SK-N-SH (cell line): Measurements from ENCODE around the gene COL5A2. TPM values are rescaled to one million over a fixed set of nuclear protein-coding genes. Genes with fewer than 3 reads are reported as not detected.
A peak's percentile ranks its signal among the peaks of the same experiment; 100 is the strongest.

Experiments used
- CTCF ChIA-PET: fragments of 300-600, 350-600 bp; formaldehyde crosslinking; extraction: SDS; loops from one replicate; lab custom pipeline; 2021; lab: Yijun Ruan, JAX
- POLR2A ChIA-PET: fragments of 350-600 bp; sonication (Branson Sonifier 250); formaldehyde crosslinking; extraction: SDS; loops from one replicate; lab custom pipeline; 2020; ENCODE audit warnings: antibody characterized with exemption, inconsistent platforms; lab: Yijun Ruan, JAX
- DNase-seq: peaks from one replicate; pipeline ENCODE4 v3.0.0; 2012
- H2AFZ ChIP-seq: fragments of 200-600 bp; sonication (generic); 2 replicates; pipeline ENCODE4 v1.8.1; 2016; ENCODE audit warnings: antibody characterized with exemption, mild to moderate bottlenecking, low read depth
- H3F3A ChIP-seq: fragments of 200-600 bp; sonication (generic); replicated peaks from 2 replicates; pipeline ENCODE3; 2016; ENCODE audit warnings: antibody characterized with exemption, mild to moderate bottlenecking; ENCODE audit not compliant: insufficient read depth
- H3K27ac ChIP-seq, 2 experiments: fragments of 200-500 bp in 1 of 2; fragments of 200-600 bp in 1 of 2; sonication (Bioruptor generic) in 1 of 2; sonication (generic), shearing (Covaris generic) in 1 of 2; 2 replicates each; pipeline versions ENCODE4 v1.5.1 to v1.6.1; 2014 to 2016; ENCODE audit warnings: low read depth in 2 of 2, inconsistent platforms in 1 of 2, low read length in 1 of 2, mild to moderate bottlenecking in 1 of 2, mixed read lengths in 1 of 2
- H3K27me3 ChIP-seq: fragments of 200-600 bp; sonication (generic), shearing (Covaris generic); 2 replicates; pipeline ENCODE4 v1.6.1; 2016; ENCODE audit warnings: mixed run types; ENCODE audit not compliant: insufficient read depth
- H3K36me3 ChIP-seq, 2 experiments: fragments of 200-500 bp in 1 of 2; fragments of 200-600 bp in 1 of 2; sonication (Bioruptor generic) in 1 of 2; sonication (generic) in 1 of 2; replicated peaks in 1 of 2; 2 replicates each; pipeline versions ENCODE3 to v1.5.1; 2014 to 2016; ENCODE audit warnings: low read length in 1 of 2, mild to moderate bottlenecking in 1 of 2; ENCODE audit not compliant: insufficient read depth in 2 of 2, control insufficient read depth in 1 of 2
- H3K4me1 ChIP-seq, 2 experiments: fragments of 200-500 bp in 1 of 2; fragments of 200-600 bp in 1 of 2; sonication (Bioruptor generic) in 1 of 2; sonication (generic), shearing (Covaris generic) in 1 of 2; 2 replicates each; pipeline versions ENCODE4 v1.5.1 to v1.6.1; 2014 to 2016; ENCODE audit warnings: low read depth in 1 of 2, low read length in 1 of 2, mixed run types in 1 of 2; ENCODE audit not compliant: insufficient read depth in 2 of 2, control insufficient read depth in 1 of 2
- H3K4me2 ChIP-seq: fragments of 200-600 bp; sonication (generic), shearing (Covaris generic); 2 replicates; pipeline ENCODE4 v1.6.1; 2017; ENCODE audit warnings: mixed run types
- H3K4me3 ChIP-seq, 2 experiments: fragments of 200-500 bp in 1 of 2; fragments of 200-600 bp in 1 of 2; sonication (Bioruptor generic) in 1 of 2; sonication (generic), shearing (Covaris generic) in 1 of 2; 2 replicates each; pipeline versions ENCODE4 v1.5.1 to v1.8.1; 2014 to 2016; ENCODE audit warnings: low read depth in 2 of 2, inconsistent platforms in 1 of 2, low read length in 1 of 2, mild to moderate bottlenecking in 1 of 2, mixed read lengths in 1 of 2, moderate library complexity in 1 of 2
- H3K79me2 ChIP-seq: fragments of 200-600 bp; sonication (generic); 2 replicates; pipeline ENCODE4 v1.8.1; 2017; ENCODE audit warnings: mild to moderate bottlenecking; ENCODE audit not compliant: insufficient read depth
- H3K9ac ChIP-seq: fragments of 200-600 bp; sonication (generic); 2 replicates; pipeline ENCODE4 v1.6.1; 2017; ENCODE audit warnings: mixed run types
- H3K9me2 ChIP-seq: fragments of 200-600 bp; sonication (generic); 2 replicates; pipeline ENCODE4 v1.6.1; 2017; ENCODE audit warnings: mixed run types
- H3K9me3 ChIP-seq: fragments of 200-600 bp; sonication (generic); 2 replicates; pipeline ENCODE4 v1.6.1; 2017; ENCODE audit warnings: mixed run types, mild to moderate bottlenecking, moderate library complexity
- H4K20me1 ChIP-seq: fragments of 200-600 bp; sonication (generic); 2 replicates; pipeline ENCODE4 v1.6.1; 2017; ENCODE audit warnings: mild to moderate bottlenecking, mixed run types; ENCODE audit not compliant: insufficient read depth
- CHD2 ChIP-seq: fragments of 150-350 bp; IDR thresholded peaks from 2 replicates; pipeline ENCODE4 v1.6.1; 2018; ENCODE audit warnings: low read length; ENCODE audit not compliant: partially characterized antibody
- EP300 ChIP-seq, 2 experiments: IDR thresholded peaks; 2 replicates each; pipeline versions ENCODE4 v1.4.0 to v1.6.1; 2012; ENCODE audit warnings: borderline replicate concordance in 1 of 2, low read depth in 1 of 2, low read length in 1 of 2
- FOSL2 ChIP-seq: IDR thresholded peaks from 2 replicates; pipeline ENCODE4 v1.4.0; 2012; ENCODE audit warnings: low read depth, mild to moderate bottlenecking, moderate library complexity, borderline replicate concordance
- FOXJ3 ChIP-seq: sonication (generic); formaldehyde crosslinking; IDR thresholded peaks from 2 replicates; pipeline ENCODE4 v1.5.1; 2020; ENCODE audit warnings: mild to moderate bottlenecking, missing genetic modification reagents
- FOXM1 ChIP-seq: IDR thresholded peaks from 2 replicates; pipeline ENCODE4 v1.4.0; 2012; ENCODE audit warnings: low read depth, mild to moderate bottlenecking
- GABPA ChIP-seq: IDR thresholded peaks from 2 replicates; pipeline ENCODE4 v1.4.0; 2012; ENCODE audit warnings: low read depth, mild to moderate bottlenecking
- GATA2 ChIP-seq: sonication (generic); formaldehyde crosslinking; IDR thresholded peaks from 2 replicates; pipeline ENCODE4 v1.5.0; 2020; ENCODE audit warnings: mild to moderate bottlenecking, missing genetic modification reagents
- JUND ChIP-seq: IDR thresholded peaks from 2 replicates; pipeline ENCODE4 v1.4.0; 2012
- MEF2A ChIP-seq: IDR thresholded peaks from 2 replicates; pipeline ENCODE4 v1.4.0; 2012; ENCODE audit warnings: low read depth, borderline replicate concordance
- MXI1 ChIP-seq: IDR thresholded peaks from 2 replicates; pipeline ENCODE4 v1.6.1; 2012; ENCODE audit warnings: mild to moderate bottlenecking, low read depth, low read length, improper control_type of control experiment
- POLR2AphosphoS5 ChIP-seq: IDR thresholded peaks from 2 replicates; pipeline ENCODE4 v1.6.1; 2012; ENCODE audit warnings: low read depth, low read length
- RAD21 ChIP-seq: IDR thresholded peaks from 2 replicates; pipeline ENCODE4 v1.6.1; 2012; ENCODE audit warnings: mild to moderate bottlenecking, low read length
- RCOR1 ChIP-seq: fragments of 150-350 bp; IDR thresholded peaks from 2 replicates; pipeline ENCODE4 v1.6.1; 2017; ENCODE audit warnings: antibody characterized with exemption, low read length
- RFX5 ChIP-seq: IDR thresholded peaks from 2 replicates; pipeline ENCODE4 v1.6.1; 2012; ENCODE audit warnings: mild to moderate bottlenecking, improper control_type of control experiment, low read length
- SIN3A ChIP-seq: IDR thresholded peaks from 2 replicates; pipeline ENCODE4 v1.6.1; 2012; ENCODE audit warnings: low read depth, mild to moderate bottlenecking, low read length, moderate library complexity, borderline replicate concordance
- TEAD4 ChIP-seq: IDR thresholded peaks from 2 replicates; pipeline ENCODE4 v1.4.0; 2012; ENCODE audit warnings: mild to moderate bottlenecking, borderline replicate concordance; ENCODE audit not compliant: insufficient read depth
- WGBS: methylation state at CpG from one replicate; pipeline ENCODE4 v1.1.6; 2017; ENCODE audit warnings: low lambda C conversion rate; 5-methylcytosine and 5-hydroxymethylcytosine counted together
- polyA plus RNA-seq, 3 experiments: library from polyadenylated mRNA; depleted of rRNA; stranded (reverse); fragments of >200 nt; gene quantifications; 2 replicates each; pipeline ENCODE4 v1.2.3, GENCODE V29; 2012
- TF ChIP-seq, protein P1 (sequence below): fragments of 200-600 bp; sonication (generic); IDR thresholded peaks from 2 replicates; pipeline ENCODE4 v1.6.1; 2017; ENCODE audit warnings: antibody characterized with exemption, mild to moderate bottlenecking, moderate library complexity
- TF ChIP-seq, protein P2 (sequence below): IDR thresholded peaks from 2 replicates; pipeline ENCODE4 v1.6.1; 2012; ENCODE audit warnings: mild to moderate bottlenecking, low read depth, low read length, moderate library complexity
- TF ChIP-seq, protein P3 (sequence below): fragments of 150-350 bp; IDR thresholded peaks from 2 replicates; pipeline ENCODE4 v1.6.1; 2016; ENCODE audit warnings: mild to moderate bottlenecking, low read depth, low read length
- TF ChIP-seq, protein P4 (sequence below): IDR thresholded peaks from 2 replicates; pipeline ENCODE4 v1.4.0; 2012; ENCODE audit warnings: low read depth, borderline replicate concordance
- TF ChIP-seq, protein P5 (sequence below): IDR thresholded peaks from 2 replicates; pipeline ENCODE4; 2012
- TF ChIP-seq, protein P6 (sequence below): IDR thresholded peaks from 2 replicates; pipeline ENCODE4 v1.4.0; 2012; ENCODE audit warnings: low read depth, borderline replicate concordance
- TF ChIP-seq, protein P7 (sequence below): IDR thresholded peaks from 2 replicates; pipeline ENCODE4 v1.4.0; 2012; ENCODE audit warnings: low read depth

The COL5A2 gene
- polyA plus RNA-seq, 1 of the 3 experiments (the other 2 are of a cell fraction), result 20.4 TPM

DNA sequence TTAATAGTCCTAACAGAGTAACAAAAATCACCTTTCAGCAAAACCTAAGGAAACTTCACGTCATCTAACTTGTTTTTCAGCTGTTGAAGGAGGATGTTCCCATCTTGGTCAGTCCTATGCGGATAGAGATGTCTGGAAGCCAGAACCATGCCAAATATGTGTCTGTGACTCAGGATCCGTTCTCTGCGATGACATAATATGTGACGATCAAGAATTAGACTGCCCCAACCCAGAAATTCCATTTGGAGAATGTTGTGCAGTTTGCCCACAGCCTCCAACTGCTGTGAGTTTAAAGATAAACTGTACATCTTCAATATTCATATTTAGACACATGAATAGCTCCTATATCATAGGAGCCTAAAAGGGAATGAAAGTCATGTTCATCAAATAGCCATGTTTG lies 194.9 kb downstream of the COL5A2 start:
- CTCF ChIA-PET, result interaction anchor here (0.9 to 4.7 kb wide), 13 partner anchors 10 to 1489 kb away, joined by 3 to 32 read pairs (median 4); partner anchors contain the start of gene COL3A1
- Histone ChIP-seq H2AFZ (no peak overlapping the region), H4K20me1 (no peaks in the 10 kb centered on the region), H3K27me3 (no peaks in the 10 kb centered on the region), H3K27ac (peak overlapping the region; percentile 99 to 100), H3K4me3 (no peak overlapping the region), H3K4me2 (peak overlapping the region; percentile 56; the same call in 1 of the 2 replicates), H3K36me3 (peaks cover 55 to 85% of the 10 kb centered on the region in 2 experiments), H3K9ac (peak overlapping the region; percentile 96), H3K9me3 (no peaks in the 10 kb centered on the region), H3F3A (peaks cover 88% of the 10 kb centered on the region), H3K9me2 (no peaks in the 10 kb centered on the region), H3K79me2 (peaks cover 89% of the 10 kb centered on the region), H3K4me1 (peaks cover 10 to 51% of the 10 kb centered on the region in 2 experiments)
- POLR2A ChIA-PET, result no interaction called here
- WGBS, result 25% methylated on average over 5 of the region's 5 CpGs
- no peak for DNase-seq
- TF ChIP-seq FOXM1, result peak; percentile 84
- TF ChIP-seq FOSL2, result peak; percentile 82; the same call in 1 of the 2 replicates
- TF ChIP-seq, protein P1, sequence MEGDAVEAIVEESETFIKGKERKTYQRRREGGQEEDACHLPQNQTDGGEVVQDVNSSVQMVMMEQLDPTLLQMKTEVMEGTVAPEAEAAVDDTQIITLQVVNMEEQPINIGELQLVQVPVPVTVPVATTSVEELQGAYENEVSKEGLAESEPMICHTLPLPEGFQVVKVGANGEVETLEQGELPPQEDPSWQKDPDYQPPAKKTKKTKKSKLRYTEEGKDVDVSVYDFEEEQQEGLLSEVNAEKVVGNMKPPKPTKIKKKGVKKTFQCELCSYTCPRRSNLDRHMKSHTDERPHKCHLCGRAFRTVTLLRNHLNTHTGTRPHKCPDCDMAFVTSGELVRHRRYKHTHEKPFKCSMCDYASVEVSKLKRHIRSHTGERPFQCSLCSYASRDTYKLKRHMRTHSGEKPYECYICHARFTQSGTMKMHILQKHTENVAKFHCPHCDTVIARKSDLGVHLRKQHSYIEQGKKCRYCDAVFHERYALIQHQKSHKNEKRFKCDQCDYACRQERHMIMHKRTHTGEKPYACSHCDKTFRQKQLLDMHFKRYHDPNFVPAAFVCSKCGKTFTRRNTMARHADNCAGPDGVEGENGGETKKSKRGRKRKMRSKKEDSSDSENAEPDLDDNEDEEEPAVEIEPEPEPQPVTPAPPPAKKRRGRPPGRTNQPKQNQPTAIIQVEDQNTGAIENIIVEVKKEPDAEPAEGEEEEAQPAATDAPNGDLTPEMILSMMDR, result no peak
- TF ChIP-seq, protein P2, sequence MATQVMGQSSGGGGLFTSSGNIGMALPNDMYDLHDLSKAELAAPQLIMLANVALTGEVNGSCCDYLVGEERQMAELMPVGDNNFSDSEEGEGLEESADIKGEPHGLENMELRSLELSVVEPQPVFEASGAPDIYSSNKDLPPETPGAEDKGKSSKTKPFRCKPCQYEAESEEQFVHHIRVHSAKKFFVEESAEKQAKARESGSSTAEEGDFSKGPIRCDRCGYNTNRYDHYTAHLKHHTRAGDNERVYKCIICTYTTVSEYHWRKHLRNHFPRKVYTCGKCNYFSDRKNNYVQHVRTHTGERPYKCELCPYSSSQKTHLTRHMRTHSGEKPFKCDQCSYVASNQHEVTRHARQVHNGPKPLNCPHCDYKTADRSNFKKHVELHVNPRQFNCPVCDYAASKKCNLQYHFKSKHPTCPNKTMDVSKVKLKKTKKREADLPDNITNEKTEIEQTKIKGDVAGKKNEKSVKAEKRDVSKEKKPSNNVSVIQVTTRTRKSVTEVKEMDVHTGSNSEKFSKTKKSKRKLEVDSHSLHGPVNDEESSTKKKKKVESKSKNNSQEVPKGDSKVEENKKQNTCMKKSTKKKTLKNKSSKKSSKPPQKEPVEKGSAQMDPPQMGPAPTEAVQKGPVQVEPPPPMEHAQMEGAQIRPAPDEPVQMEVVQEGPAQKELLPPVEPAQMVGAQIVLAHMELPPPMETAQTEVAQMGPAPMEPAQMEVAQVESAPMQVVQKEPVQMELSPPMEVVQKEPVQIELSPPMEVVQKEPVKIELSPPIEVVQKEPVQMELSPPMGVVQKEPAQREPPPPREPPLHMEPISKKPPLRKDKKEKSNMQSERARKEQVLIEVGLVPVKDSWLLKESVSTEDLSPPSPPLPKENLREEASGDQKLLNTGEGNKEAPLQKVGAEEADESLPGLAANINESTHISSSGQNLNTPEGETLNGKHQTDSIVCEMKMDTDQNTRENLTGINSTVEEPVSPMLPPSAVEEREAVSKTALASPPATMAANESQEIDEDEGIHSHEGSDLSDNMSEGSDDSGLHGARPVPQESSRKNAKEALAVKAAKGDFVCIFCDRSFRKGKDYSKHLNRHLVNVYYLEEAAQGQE, result no peak
- TF ChIP-seq, protein P3, sequence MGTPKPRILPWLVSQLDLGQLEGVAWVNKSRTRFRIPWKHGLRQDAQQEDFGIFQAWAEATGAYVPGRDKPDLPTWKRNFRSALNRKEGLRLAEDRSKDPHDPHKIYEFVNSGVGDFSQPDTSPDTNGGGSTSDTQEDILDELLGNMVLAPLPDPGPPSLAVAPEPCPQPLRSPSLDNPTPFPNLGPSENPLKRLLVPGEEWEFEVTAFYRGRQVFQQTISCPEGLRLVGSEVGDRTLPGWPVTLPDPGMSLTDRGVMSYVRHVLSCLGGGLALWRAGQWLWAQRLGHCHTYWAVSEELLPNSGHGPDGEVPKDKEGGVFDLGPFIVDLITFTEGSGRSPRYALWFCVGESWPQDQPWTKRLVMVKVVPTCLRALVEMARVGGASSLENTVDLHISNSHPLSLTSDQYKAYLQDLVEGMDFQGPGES, result no peak
- no peak for TF ChIP-seq CHD2
- no peak for TF ChIP-seq SIN3A
- peak; percentile 67; the same call in 1 of the 2 replicates for TF ChIP-seq TEAD4
- TF ChIP-seq, protein P4, sequence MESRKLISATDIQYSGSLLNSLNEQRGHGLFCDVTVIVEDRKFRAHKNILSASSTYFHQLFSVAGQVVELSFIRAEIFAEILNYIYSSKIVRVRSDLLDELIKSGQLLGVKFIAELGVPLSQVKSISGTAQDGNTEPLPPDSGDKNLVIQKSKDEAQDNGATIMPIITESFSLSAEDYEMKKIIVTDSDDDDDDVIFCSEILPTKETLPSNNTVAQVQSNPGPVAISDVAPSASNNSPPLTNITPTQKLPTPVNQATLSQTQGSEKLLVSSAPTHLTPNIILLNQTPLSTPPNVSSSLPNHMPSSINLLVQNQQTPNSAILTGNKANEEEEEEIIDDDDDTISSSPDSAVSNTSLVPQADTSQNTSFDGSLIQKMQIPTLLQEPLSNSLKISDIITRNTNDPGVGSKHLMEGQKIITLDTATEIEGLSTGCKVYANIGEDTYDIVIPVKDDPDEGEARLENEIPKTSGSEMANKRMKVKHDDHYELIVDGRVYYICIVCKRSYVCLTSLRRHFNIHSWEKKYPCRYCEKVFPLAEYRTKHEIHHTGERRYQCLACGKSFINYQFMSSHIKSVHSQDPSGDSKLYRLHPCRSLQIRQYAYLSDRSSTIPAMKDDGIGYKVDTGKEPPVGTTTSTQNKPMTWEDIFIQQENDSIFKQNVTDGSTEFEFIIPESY, result no peak
- no peak for TF ChIP-seq RCOR1
- no peak for TF ChIP-seq RFX5
- peak in 1 of 2 experiments; percentile 90; a peak in 2 of 4 replicates for TF ChIP-seq EP300 (IDR thresholded peaks at IDR 0.05; ENCODE audit: borderline replicate concordance in 1 of 2, low read depth in 1 of 2, low read length in 1 of 2)
- TF ChIP-seq MXI1, result no peak
- TF ChIP-seq, protein P5, sequence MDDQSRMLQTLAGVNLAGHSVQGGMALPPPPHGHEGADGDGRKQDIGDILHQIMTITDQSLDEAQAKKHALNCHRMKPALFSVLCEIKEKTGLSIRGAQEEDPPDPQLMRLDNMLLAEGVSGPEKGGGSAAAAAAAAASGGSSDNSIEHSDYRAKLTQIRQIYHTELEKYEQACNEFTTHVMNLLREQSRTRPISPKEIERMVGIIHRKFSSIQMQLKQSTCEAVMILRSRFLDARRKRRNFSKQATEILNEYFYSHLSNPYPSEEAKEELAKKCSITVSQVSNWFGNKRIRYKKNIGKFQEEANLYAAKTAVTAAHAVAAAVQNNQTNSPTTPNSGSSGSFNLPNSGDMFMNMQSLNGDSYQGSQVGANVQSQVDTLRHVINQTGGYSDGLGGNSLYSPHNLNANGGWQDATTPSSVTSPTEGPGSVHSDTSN, result peak; percentile 82
- no peak for TF ChIP-seq GATA2
- TF ChIP-seq, protein P6, sequence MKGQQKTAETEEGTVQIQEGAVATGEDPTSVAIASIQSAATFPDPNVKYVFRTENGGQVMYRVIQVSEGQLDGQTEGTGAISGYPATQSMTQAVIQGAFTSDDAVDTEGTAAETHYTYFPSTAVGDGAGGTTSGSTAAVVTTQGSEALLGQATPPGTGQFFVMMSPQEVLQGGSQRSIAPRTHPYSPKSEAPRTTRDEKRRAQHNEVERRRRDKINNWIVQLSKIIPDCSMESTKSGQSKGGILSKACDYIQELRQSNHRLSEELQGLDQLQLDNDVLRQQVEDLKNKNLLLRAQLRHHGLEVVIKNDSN, result no peak
- TF ChIP-seq FOXJ3, result no peak
- TF ChIP-seq RAD21, result no peak
- peak; percentile 77 for TF ChIP-seq JUND
- TF ChIP-seq GABPA, result peak; percentile 19; the same call in 1 of the 2 replicates
- peak; percentile 48; the same call in 1 of the 2 replicates for TF ChIP-seq POLR2AphosphoS5
- TF ChIP-seq MEF2A, result 0 out of 2 replicates have a peak, but pooled peaks have one; percentile 22
- TF ChIP-seq, protein P7, sequence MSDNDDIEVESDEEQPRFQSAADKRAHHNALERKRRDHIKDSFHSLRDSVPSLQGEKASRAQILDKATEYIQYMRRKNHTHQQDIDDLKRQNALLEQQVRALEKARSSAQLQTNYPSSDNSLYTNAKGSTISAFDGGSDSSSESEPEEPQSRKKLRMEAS, result no peak; the same call in 1 of the 2 replicates
